ENCODE data around the gene TTC17. TPM values are rescaled to one million over a fixed set of nuclear protein-coding genes. Genes with fewer than 3 reads are reported as not detected.

The TTC17 gene
- total RNA-seq, 2 donors from 2014 or later: 105 to 126 TPM

DNA sequence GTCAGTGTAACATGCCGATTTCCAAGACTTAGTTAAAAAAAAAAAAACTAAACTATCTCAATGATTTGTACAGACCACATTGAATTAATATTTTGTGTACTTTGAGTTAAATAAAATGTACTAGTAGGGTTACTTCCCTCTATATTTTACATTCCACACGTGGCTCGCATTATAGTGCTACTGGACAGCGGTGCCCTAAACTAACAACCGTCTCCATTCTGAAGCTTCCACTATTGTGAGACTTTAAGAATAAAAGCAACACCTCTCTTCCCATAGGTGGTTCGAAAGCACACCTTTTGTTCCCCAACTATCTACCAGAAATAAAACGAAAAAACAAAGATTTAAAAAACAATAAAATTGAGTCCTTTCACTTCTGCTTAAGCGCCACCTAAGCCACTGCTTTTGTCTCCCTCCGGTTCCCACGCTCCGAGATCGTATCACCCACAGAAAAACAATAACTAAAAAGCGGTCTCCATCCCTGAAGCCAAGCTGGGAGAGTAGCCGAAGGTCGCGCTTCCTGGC lies 380 bp upstream of the TTC17 start:
- Histone ChIP-seq H3K4me1 (ENCODE audit: control insufficient read depth in 1 of 2, low read depth in 2 of 2) (peaks cover 14 to 25% of the 10 kb centered on the region in 2 donors), H3K9me3 (no peaks in the 10 kb centered on the region), H3K27ac (peak overlapping the region; percentile 69 to 81), H3K4me3 (peak overlapping the region; percentile 88), H3K36me3 (no peaks in the 10 kb centered on the region), H3K27me3 (replicated peaks; ENCODE audit: insufficient read depth) (no peaks in the 10 kb centered on the region)
- TF ChIP-seq CTCF (IDR thresholded peaks at IDR 0.05): no peak
- ATAC-seq (ENCODE audit: insufficient number of reproducible peaks, low FRiP score, low read depth) (no peak), DNase-seq (ENCODE audit: low spot score) (no peak)

DNA sequence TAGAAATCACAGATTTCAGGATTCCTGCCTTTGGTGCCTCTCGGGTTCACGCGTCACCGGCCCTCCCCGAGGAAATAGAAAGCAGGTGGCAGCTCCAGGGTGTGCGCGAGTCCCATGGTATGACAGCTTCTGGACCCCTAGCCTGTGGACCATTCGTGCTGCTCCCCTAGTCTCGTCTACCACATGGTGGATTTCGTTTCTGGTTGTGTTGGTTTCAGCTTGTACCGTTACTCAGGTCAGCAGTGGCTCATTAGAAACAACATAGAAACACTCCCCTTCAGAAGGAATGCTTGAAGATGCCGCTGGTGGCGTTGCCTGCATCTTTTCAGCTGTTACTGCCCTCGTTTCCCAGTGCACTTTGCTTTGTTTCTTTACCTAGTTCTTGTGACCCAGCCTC lies 700 bp downstream of the TTC17 start:
- Histone ChIP-seq H3K9me3 (no peaks in the 10 kb centered on the region), H3K4me3 (peak overlapping the region; percentile 88), H3K27ac (peak overlapping the region; percentile 69 to 81), H3K36me3 (no peaks in the 10 kb centered on the region), H3K4me1 (ENCODE audit: control insufficient read depth in 1 of 2, low read depth in 2 of 2) (peaks cover 14 to 25% of the 10 kb centered on the region in 2 donors), H3K27me3 (replicated peaks; ENCODE audit: insufficient read depth) (no peaks in the 10 kb centered on the region)
- no peak for ATAC-seq (ENCODE audit: insufficient number of reproducible peaks, low FRiP score, low read depth)
- no peak for TF ChIP-seq CTCF (IDR thresholded peaks at IDR 0.05)
- no peak for DNase-seq (ENCODE audit: low spot score)

- Histone ChIP-seq H3K36me3 (no peaks in the 10 kb centered on the region), H3K4me3 (peak overlapping the region; percentile 88), H3K27me3 (replicated peaks; ENCODE audit: insufficient read depth) (no peaks in the 10 kb centered on the region), H3K27ac (no peak overlapping the region), H3K9me3 (no peaks in the 10 kb centered on the region), H3K4me1 (ENCODE audit: control insufficient read depth in 1 of 2, low read depth in 2 of 2) (peaks cover 14 to 25% of the 10 kb centered on the region in 2 donors)
- no peak for TF ChIP-seq CTCF (IDR thresholded peaks at IDR 0.05)
- ATAC-seq (ENCODE audit: insufficient number of reproducible peaks, low FRiP score, low read depth) (no peak), DNase-seq (ENCODE audit: low spot score) (no peak)
These were observed 1.8 kb downstream of the TTC17 start for GRCh38 chr11:43360361-43361032.

- Histone ChIP-seq H3K27ac (no peak overlapping the region), H3K4me3 (no peak overlapping the region)
These were observed 8.0 kb downstream of the TTC17 start for GRCh38 chr11:43366677-43367076.

More at GRCh38 chr11:43366677-43367076, 8.0 kb downstream of the TTC17 start:
- Histone ChIP-seq H3K36me3 (peaks cover 3% of the 10 kb centered on the region), H3K27me3 (replicated peaks; ENCODE audit: insufficient read depth) (no peaks in the 10 kb centered on the region), H3K4me1 (ENCODE audit: control insufficient read depth in 1 of 2, low read depth in 2 of 2) (peaks cover 0 to 4% of the 10 kb centered on the region in 2 donors), H3K9me3 (no peaks in the 10 kb centered on the region)
- ATAC-seq (ENCODE audit: insufficient number of reproducible peaks, low FRiP score, low read depth) (no peak), DNase-seq (ENCODE audit: low spot score) (no peak)
- no peak for TF ChIP-seq CTCF (IDR thresholded peaks at IDR 0.05)
